PC-9 (cell line): Measurements from ENCODE around the gene LCOR. TPM values are rescaled to one million over a fixed set of nuclear protein-coding genes. Genes with fewer than 3 reads are reported as not detected.
A peak's percentile ranks its signal among the peaks of the same experiment; 100 is the strongest.

Source experiments
- BruUV-seq: library from RNA; stranded (reverse); fragments of 400-500 nt; replicated peaks from 2 replicates; lab custom pipeline; 2021; lab: Mats Ljungman, UMichigan
- CTCF ChIA-PET: fragments of 300-600 bp; sonication (Branson Sonifier 250); formaldehyde crosslinking; loops from one replicate; lab custom pipeline; 2022; ENCODE audit warnings: antibody characterized with exemption; lab: Charles Lee
- POLR2A ChIA-PET: fragments of 300-600 bp; sonication (Branson Sonifier 250); formaldehyde crosslinking; loops from one replicate; lab custom pipeline; 2022; ENCODE audit warnings: antibody characterized with exemption; ENCODE audit not compliant: unreplicated experiment; lab: Charles Lee
- DNase-seq, 2 experiments: peaks; one replicate each; pipeline versions ENCODE4 v3.0.0 to v3.0.0-alpha.2; 2015 to 2022; ENCODE audit warnings: mixed read lengths in 1 of 2
- H2AFZ ChIP-seq: fragments of 200-600 bp; sonication (generic); 2 replicates; pipeline ENCODE4 v1.8.1; 2017; ENCODE audit warnings: antibody characterized with exemption
- H3F3A ChIP-seq: fragments of 200-600 bp; sonication (generic); 2 replicates; pipeline ENCODE4 v1.8.1; 2017; ENCODE audit warnings: antibody characterized with exemption, mild to moderate bottlenecking, low read depth; ENCODE audit not compliant: insufficient read depth
- H3K27ac ChIP-seq: fragments of 200-600 bp; sonication (generic); 2 replicates; pipeline ENCODE4 v1.6.1; 2016; ENCODE audit warnings: mixed run types
- H3K27me3 ChIP-seq: fragments of 200-600 bp; sonication (generic); 2 replicates; pipeline ENCODE4 v1.6.1; 2016; ENCODE audit warnings: low read depth, mixed run types; ENCODE audit not compliant: insufficient read depth
- H3K36me3 ChIP-seq: fragments of 200-600 bp; sonication (generic); 2 replicates; pipeline ENCODE4 v1.6.1; 2016; ENCODE audit warnings: low read depth, mixed run types
- H3K4me1 ChIP-seq: fragments of 200-600 bp; sonication (generic); replicated peaks from 2 replicates; pipeline ENCODE4 v1.6.1; 2016; ENCODE audit warnings: mixed run types; ENCODE audit not compliant: insufficient read depth
- H3K4me2 ChIP-seq: fragments of 200-600 bp; sonication (generic); 2 replicates; pipeline ENCODE4 v1.6.1; 2017; ENCODE audit warnings: mixed run types
- H3K4me3 ChIP-seq: fragments of 200-600 bp; sonication (generic); 2 replicates; pipeline ENCODE4 v1.6.1; 2016; ENCODE audit warnings: mixed run types
- H3K79me2 ChIP-seq: fragments of 200-600 bp; sonication (generic); 2 replicates; pipeline ENCODE4 v1.6.1; 2017; ENCODE audit warnings: low read depth, mixed run types
- H3K9me2 ChIP-seq: fragments of 200-600 bp; sonication (generic); 2 replicates; pipeline ENCODE4 v1.8.1; 2017; ENCODE audit warnings: mild to moderate bottlenecking; ENCODE audit not compliant: insufficient read depth
- H3K9me3 ChIP-seq: fragments of 200-600 bp; sonication (generic); 2 replicates; pipeline ENCODE4 v1.8.1; 2016; ENCODE audit warnings: low read depth; ENCODE audit not compliant: insufficient read depth
- H4K20me1 ChIP-seq: fragments of 200-600 bp; sonication (generic); 2 replicates; pipeline ENCODE4 v1.8.1; 2017; ENCODE audit not compliant: insufficient read depth
- EZH2 ChIP-seq: fragments of 200-600 bp; sonication (generic); IDR thresholded peaks from 2 replicates; pipeline ENCODE4 v1.8.0; 2017; ENCODE audit warnings: antibody characterized with exemption, low read depth
- intact Hi-C: fragments of 100-400 bp; cut with micrococcal nuclease; formaldehyde crosslinking; loops from one replicate; pipeline ENCODE4 v1.10.0; 2022; ENCODE audit not compliant: unreplicated experiment
- total RNA-seq: library from RNA; stranded (reverse); gene quantifications from 2 replicates; pipeline ENCODE4 v1.2.3, GENCODE V29; 2021
- TF ChIP-seq, protein P1 (sequence below): fragments of 200-600 bp; sonication (generic); conservative IDR thresholded peaks from 2 replicates; pipeline ENCODE4 v1.6.1; 2017; ENCODE audit warnings: mixed run types, antibody characterized with exemption, mild to moderate bottlenecking, moderate library complexity

Gene LCOR
- total RNA-seq, 1 experiment from 2014 or later = 36.4 TPM

DNA sequence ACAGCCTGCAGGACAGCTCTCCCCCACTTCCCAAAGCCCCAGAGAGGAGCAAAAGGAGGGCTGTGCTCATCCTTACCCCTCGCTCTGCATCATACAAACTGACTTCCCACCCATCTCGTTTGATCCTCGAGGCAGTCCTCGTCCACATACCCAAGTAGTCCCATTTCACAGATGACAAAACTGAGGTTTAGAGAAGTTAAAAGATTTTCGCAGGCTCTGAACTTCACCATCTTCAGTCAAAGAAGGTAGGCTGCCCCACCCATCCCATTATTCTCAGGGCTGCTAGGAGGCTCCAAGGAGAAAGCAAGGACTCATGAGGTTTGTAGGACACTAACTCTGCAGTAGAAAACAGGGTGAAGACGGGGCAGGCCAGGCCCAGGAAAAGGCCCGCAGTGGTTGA is 206.6 kb downstream of the LCOR start:
- TF ChIP-seq EZH2 = no peak
- TF ChIP-seq, protein P1, sequence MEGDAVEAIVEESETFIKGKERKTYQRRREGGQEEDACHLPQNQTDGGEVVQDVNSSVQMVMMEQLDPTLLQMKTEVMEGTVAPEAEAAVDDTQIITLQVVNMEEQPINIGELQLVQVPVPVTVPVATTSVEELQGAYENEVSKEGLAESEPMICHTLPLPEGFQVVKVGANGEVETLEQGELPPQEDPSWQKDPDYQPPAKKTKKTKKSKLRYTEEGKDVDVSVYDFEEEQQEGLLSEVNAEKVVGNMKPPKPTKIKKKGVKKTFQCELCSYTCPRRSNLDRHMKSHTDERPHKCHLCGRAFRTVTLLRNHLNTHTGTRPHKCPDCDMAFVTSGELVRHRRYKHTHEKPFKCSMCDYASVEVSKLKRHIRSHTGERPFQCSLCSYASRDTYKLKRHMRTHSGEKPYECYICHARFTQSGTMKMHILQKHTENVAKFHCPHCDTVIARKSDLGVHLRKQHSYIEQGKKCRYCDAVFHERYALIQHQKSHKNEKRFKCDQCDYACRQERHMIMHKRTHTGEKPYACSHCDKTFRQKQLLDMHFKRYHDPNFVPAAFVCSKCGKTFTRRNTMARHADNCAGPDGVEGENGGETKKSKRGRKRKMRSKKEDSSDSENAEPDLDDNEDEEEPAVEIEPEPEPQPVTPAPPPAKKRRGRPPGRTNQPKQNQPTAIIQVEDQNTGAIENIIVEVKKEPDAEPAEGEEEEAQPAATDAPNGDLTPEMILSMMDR = no peak
- no peak overlapping the region for H2AFZ ChIP-seq
- no peaks in the 10 kb centered on the region for H3K79me2 ChIP-seq
- POLR2A ChIA-PET = no interaction called here
- H4K20me1 ChIP-seq = no peaks in the 10 kb centered on the region
- no peak for DNase-seq
- no peaks in the 10 kb centered on the region for H3K36me3 ChIP-seq
- peak overlapping the region; percentile 86; the same call in 1 of the 2 replicates for H3K4me2 ChIP-seq
- no peaks in the 10 kb centered on the region for H3K9me3 ChIP-seq
- intact Hi-C loops = loop anchor here (5.0 kb wide), 2 partner anchors 206 to 661 kb away; partner anchors contain the start of gene LCOR
- H3F3A ChIP-seq = no peaks in the 10 kb centered on the region
- CTCF ChIA-PET = no interaction called here
- H3K4me3 ChIP-seq = no peak overlapping the region
- peaks cover 13% of the 10 kb centered on the region for H3K4me1 ChIP-seq
- no TSS peak for BruUV-seq
- H3K27me3 ChIP-seq = no peaks in the 10 kb centered on the region
- H3K9me2 ChIP-seq = no peaks in the 10 kb centered on the region
- no peak overlapping the region for H3K27ac ChIP-seq

GRCh38 chr10:97039538-97040247 is 207.6 kb downstream of the LCOR start:
- CTCF ChIA-PET = interaction anchor here (0.5 kb wide), 1 partner anchor 276 kb away, joined by 6 read pairs; no protein-coding TSS in a partner anchor
- Histone ChIP-seq H3K36me3 (no peaks in the 10 kb centered on the region), H3K4me2 (no peak overlapping the region), H3K79me2 (no peaks in the 10 kb centered on the region), H2AFZ (no peak overlapping the region), H3K9me3 (no peaks in the 10 kb centered on the region), H3F3A (no peaks in the 10 kb centered on the region), H3K27ac (no peak overlapping the region), H3K4me1 (peaks cover 13% of the 10 kb centered on the region), H3K9me2 (no peaks in the 10 kb centered on the region), H4K20me1 (no peaks in the 10 kb centered on the region), H3K27me3 (no peaks in the 10 kb centered on the region), H3K4me3 (no peak overlapping the region)
- no peak for DNase-seq
- POLR2A ChIA-PET = no interaction called here
- intact Hi-C loops = loop anchor here (5.0 kb wide), 2 partner anchors 207 to 662 kb away; partner anchors contain the start of gene LCOR
- TF ChIP-seq, protein P1 = no peak
- TF ChIP-seq EZH2 = no peak
- BruUV-seq = no TSS peak

- TF ChIP-seq, protein P1 = no peak
- TF ChIP-seq EZH2 = no peak
- DNase-seq = no peak
- no peaks in the 10 kb centered on the region for H3K79me2 ChIP-seq
- H3K36me3 ChIP-seq = no peaks in the 10 kb centered on the region
- no peak overlapping the region for H3K27ac ChIP-seq
- ChIA-PET POLR2A (no interaction called here), CTCF (interaction anchor here (0.5 kb wide), 1 partner anchor 277 kb away, joined by 6 read pairs; no protein-coding TSS in a partner anchor)
- peaks cover 13% of the 10 kb centered on the region for H3K4me1 ChIP-seq
- H2AFZ ChIP-seq = no peak overlapping the region
- no TSS peak for BruUV-seq
- no peak overlapping the region for H3K4me3 ChIP-seq
- no peaks in the 10 kb centered on the region for H3K9me3 ChIP-seq
- intact Hi-C loops = no loop called here
- no peaks in the 10 kb centered on the region for H4K20me1 ChIP-seq
- no peak overlapping the region for H3K4me2 ChIP-seq
- no peaks in the 10 kb centered on the region for H3K9me2 ChIP-seq
- H3F3A ChIP-seq = no peaks in the 10 kb centered on the region
- no peaks in the 10 kb centered on the region for H3K27me3 ChIP-seq
These were observed 208.1 kb downstream of the LCOR start for GRCh38 chr10:97040248-97040584.
